Activated naive CD8-positive, alpha-beta T cell (primary cell): ENCODE data around the gene CEP85.
"Not testable (repeated sequence)": the region's sequence is repeated elsewhere in the genome, so short reads cannot be mapped to it uniquely, and the experiment has no call there.

Source experiments
- H3K27ac Mint-ChIP-seq: one replicate; pipeline ENCODE4 v1.8.0; 2021; ENCODE audit warnings: mixed read lengths
- H3K27me3 Mint-ChIP-seq: one replicate; pipeline ENCODE4 v1.8.0; 2021; ENCODE audit warnings: mixed read lengths
- H3K36me3 Mint-ChIP-seq: one replicate; pipeline ENCODE4 v1.8.0; 2021; ENCODE audit warnings: mixed read lengths
- H3K4me1 Mint-ChIP-seq: one replicate; pipeline ENCODE4 v1.8.0; 2021; ENCODE audit warnings: low read depth, mixed read lengths
- H3K4me3 Mint-ChIP-seq: one replicate; pipeline ENCODE4 v1.8.0; 2021; ENCODE audit warnings: mild to moderate bottlenecking, mixed read lengths
- H3K9me3 Mint-ChIP-seq: one replicate; pipeline ENCODE4 v1.8.0; 2021; ENCODE audit warnings: low read depth, mixed read lengths

Gene CEP85

DNA sequence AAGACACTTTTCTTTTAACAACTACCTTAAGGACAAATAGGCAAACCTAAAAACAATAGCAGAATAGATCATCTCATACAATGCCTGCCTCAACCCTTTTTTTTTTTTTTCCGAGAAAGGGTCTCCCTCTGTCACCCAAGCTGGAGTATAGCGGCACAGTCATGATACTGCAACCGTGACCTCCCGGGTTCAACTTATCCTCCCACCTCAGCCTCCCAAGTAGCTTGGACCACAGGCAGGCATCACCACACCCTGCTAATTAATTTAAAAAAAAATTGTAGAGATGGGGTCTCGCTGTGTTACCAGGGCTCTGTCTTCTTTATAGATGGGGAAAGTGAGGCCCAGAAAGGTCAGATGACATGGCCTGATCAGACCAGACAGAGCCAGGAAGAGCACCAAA, 53.8 kb downstream of the CEP85 start:
- Mint-ChIP-seq H3K27ac (peak overlapping the region; percentile 94), H3K36me3 (peaks cover 4% of the 10 kb centered on the region), H3K9me3 (no peaks in the 10 kb centered on the region), H3K4me3 (peak overlapping the region; percentile 56), H3K27me3 (no peaks in the 10 kb centered on the region), H3K4me1 (peaks cover 95% of the 10 kb centered on the region)

DNA sequence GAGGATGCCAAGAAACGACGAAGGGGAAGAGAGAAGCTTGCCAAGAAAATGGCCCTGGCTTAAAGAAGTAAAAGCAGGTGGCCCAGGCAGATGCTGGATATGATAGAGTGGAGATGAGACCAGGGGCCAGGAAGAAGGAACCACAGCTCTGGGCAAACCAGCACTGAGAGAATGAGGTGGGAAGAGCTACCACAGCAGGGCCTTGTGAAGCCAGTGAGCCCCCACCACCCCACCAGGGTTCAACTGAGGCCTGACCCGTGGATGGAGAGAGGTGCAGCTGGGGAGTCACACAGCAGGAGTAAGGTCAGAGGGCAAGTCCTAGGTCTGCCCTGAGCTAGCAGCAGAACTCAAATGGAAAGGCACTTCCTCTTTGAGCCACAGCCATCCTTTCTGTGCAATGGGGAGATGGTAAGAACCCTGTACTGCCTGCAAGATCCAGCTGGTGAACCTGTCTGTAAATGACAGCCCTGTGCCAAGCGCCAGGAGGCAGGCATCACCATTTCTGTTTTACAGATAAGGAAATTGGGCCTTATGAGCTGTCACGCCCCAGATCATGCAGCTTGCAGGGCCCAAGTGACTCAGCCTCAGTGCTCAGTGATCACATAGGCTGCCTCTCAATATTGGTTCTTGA, 54.4 kb downstream of the CEP85 start:
- Mint-ChIP-seq H3K36me3 (peaks cover 2% of the 10 kb centered on the region), H3K27me3 (no peaks in the 10 kb centered on the region), H3K9me3 (no peaks in the 10 kb centered on the region), H3K4me3 (peak overlapping the region; percentile 56), H3K27ac (peak overlapping the region; percentile 94), H3K4me1 (peaks cover 92% of the 10 kb centered on the region)

DNA sequence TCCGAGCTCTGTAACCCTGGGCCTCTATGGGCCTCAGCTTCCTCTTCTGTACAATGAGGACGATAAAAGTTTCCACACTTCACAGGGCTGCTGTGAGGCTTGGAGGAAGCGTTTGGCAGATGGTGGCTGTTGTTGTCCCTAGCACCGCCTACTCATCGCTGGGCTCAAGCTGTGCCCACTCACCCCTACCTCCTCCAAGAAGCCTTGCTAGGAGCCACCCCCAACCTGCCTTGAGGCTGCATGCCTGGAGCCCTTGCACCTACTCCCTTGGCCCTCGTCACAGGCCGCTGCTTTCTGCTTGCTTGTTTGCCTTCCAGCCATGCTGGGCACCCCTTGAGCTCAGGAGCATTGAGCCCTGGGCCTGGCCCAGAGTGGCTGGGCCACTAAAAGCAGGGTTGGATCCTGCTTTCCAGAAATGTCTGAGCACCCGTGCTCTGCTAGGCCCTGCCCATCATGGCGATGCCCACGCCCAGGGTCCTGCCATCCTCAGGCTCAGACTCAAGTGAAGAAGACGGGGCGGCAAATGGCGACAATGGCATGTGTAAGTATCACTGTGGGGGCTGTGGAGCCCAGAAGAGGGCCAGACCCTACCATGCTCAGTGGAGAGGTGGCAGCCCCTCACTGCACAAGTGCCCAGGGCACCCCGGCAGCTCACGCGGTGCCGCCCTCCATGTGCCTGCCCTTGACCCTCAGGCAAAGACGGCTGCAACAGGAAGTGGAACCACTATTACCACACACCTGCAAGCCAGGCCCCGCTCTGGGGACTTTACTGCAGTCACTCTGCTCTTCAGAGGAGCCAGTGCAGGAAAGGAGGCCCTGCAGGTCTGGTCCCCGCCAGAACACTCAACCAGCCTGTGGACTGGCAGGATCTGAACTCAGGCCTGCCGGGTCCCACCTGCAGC, 55.4 kb downstream of the CEP85 start:
- H3K4me1 Mint-ChIP-seq, result peaks cover 82% of the 10 kb centered on the region
- H3K36me3 Mint-ChIP-seq, result peaks cover 2% of the 10 kb centered on the region
- H3K4me3 Mint-ChIP-seq, result peak overlapping the region; percentile 64
- peak overlapping the region; percentile 94 for H3K27ac Mint-ChIP-seq
- H3K27me3 Mint-ChIP-seq, result no peaks in the 10 kb centered on the region
- no peaks in the 10 kb centered on the region for H3K9me3 Mint-ChIP-seq

DNA sequence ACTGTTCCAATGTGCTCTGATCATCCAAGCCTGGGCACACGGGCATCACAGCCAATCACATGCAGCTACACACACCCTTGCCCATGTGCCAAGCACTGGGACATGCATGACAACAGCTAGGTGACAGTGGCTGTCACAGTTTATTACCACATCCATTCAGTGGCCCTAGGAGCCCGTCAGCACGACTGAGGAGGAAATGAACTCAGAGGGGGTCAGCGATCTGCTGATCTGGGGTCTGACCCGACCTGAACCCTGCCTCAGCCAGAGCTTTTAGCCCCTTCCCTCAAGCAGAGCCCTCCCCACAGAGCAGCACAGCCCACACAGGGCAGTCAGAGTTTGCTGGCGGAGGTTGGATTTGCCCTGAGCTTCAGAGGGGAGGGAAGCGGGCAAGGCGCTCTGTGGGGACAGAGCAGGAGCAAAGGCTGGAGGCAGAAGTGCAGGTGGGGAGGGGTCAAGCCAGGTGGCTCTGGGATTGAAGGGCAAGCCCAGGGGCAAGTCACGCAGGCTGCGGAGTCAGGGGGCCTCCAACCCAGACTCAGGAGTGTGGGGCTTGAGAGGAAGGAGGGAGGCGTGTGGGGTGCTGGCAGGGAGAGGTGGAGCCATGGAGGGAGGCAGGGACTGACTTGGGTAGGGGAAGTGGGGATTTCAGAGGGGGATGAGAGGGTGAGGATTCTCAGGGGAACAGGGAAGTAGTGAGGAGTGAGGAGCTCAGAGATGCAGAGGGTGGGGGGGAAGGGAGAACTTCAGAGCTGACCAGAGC, 56.3 kb downstream of the CEP85 start:
- H3K36me3 Mint-ChIP-seq, result no peaks in the 10 kb centered on the region

DNA sequence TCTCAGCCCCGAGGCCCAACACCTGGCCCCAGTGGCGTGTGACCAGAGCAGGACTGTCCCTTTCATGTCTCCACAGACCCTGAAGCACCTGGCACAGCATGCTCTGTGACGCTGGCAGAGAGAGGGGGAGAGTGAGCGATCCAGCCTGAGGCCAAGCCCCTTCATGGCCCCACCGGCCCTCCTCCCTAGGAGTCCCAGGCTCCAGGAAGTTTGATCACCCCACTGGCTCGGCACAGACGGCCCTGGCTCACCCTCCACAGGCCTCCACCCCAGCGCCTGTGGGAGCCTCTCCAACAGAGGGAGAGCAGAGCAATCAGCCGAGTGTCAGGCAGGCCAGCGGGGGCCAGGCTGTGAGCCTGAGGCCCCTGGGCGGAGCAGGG, 56.9 kb downstream of the CEP85 start:
- Mint-ChIP-seq H3K9me3 (no peaks in the 10 kb centered on the region), H3K4me3 (no peak overlapping the region), H3K4me1 (peaks cover 70% of the 10 kb centered on the region), H3K27me3 (no peaks in the 10 kb centered on the region), H3K27ac (peak overlapping the region; percentile 94), H3K36me3 (peaks cover 5% of the 10 kb centered on the region)

More for the DNA sequence above, 56.3 kb downstream of the CEP85 start:
- Mint-ChIP-seq H3K27ac (peak overlapping the region; percentile 94), H3K27me3 (no peaks in the 10 kb centered on the region), H3K4me3 (peak overlapping the region; percentile 64), H3K9me3 (no peaks in the 10 kb centered on the region), H3K4me1 (peaks cover 75% of the 10 kb centered on the region)

DNA sequence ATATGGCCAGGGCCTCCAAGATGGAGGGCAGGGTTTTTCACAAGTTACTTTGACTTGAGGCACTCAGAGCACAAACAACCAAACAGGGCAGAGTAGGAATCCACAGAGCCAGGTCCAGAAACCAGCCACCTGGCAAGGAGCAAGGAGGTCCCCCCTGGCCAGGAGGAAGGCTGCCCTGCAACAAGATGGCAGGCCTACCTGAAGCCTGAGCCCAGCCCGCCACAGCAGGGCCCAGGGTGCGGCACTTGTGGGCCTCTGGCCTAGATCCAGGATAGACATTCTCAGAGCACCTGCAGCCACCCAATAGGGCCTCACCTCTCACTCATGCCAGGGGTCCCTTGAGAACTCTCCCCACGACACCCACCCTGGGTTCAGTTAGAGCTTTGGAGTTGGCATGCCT, 57.4 kb downstream of the CEP85 start:
- Mint-ChIP-seq H3K27me3 (no peaks in the 10 kb centered on the region), H3K9me3 (no peaks in the 10 kb centered on the region), H3K4me3 (no peak overlapping the region), H3K36me3 (peaks cover 5% of the 10 kb centered on the region), H3K4me1 (peaks cover 64% of the 10 kb centered on the region), H3K27ac (peak overlapping the region; percentile 94)

DNA sequence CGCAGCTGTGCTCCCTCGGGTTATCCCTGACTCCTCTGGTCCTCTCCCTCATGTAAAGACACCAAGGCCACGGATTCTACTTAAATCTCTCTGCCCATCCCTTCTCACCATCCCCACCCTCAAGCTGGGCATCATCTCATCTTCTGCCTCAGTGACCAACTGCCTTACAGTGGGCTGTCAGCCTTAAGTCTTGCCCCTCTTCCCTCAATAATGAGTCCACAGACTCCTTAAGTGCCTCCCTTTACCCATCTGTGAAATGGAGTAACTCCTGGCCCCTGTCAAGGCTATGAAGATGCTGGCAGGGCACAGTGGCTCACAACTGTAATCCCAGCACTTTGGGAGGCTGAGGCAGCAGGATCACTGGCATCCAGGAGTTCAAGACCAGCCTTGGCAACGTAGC, 57.9 kb downstream of the CEP85 start:
- Mint-ChIP-seq H3K4me1 (peaks cover 60% of the 10 kb centered on the region), H3K27me3 (no peaks in the 10 kb centered on the region), H3K9me3 (no peaks in the 10 kb centered on the region), H3K27ac (peak overlapping the region; percentile 94), H3K4me3 (peak overlapping the region; percentile 12), H3K36me3 (peaks cover 5% of the 10 kb centered on the region)

DNA sequence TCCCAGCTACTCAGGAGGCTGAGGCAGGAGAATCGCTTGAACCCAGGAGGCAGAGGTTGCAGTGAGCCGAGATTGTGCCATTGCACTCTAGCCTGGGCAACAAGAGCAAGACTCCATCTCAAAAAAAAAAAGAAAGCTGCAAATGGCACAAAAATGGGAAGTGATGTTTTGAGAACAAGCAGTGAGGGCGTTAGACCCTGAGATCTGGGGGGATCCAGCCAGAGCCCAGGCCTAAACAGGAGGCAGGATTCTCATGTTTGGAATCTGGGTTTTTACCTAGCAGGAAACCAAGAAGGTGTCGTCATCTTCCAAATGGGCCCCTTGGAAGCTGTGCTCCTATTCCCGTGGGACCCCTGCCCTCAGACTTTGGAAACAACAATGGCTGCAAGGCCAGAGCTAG, 58.7 kb downstream of the CEP85 start:
- not testable (repeated sequence) for H3K27me3 Mint-ChIP-seq, H3K4me3 Mint-ChIP-seq, H3K36me3 Mint-ChIP-seq, H3K9me3 Mint-ChIP-seq
- peak overlapping the region; percentile 50 for H3K27ac Mint-ChIP-seq
- peaks cover 52% of the 10 kb centered on the region for H3K4me1 Mint-ChIP-seq

DNA sequence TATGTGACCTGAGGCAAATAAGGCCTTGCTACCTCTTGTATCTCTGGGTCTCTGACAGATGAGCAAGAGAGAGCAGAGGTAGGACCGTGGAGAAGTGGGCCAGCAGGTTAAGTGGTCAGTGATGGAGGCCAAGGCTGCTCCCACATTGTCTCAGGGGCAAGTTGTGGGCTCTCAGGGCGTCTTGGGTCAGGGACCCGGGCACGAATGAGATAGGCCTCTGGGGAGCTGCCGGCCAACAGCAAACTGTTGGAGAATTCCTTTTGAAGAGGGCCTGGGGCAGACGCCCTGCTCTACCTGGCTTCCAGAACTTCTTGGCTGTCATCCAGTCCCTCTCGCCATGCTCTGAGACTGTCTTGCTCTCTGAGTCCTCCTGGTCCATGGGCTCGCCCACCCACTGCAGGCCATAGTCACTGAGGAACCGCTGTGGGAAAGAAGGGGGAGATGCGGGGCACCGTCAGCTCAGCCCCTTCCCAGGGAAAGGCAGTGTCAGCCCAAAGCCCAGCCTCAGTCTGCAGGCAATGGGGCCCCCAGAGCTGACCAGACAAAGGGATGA, 60.0 kb downstream of the CEP85 start:
- Mint-ChIP-seq H3K4me3 (no peak overlapping the region), H3K9me3 (no peaks in the 10 kb centered on the region), H3K36me3 (peaks cover 5% of the 10 kb centered on the region), H3K27me3 (no peaks in the 10 kb centered on the region), H3K4me1 (peaks cover 39% of the 10 kb centered on the region), H3K27ac (no peak overlapping the region)

DNA sequence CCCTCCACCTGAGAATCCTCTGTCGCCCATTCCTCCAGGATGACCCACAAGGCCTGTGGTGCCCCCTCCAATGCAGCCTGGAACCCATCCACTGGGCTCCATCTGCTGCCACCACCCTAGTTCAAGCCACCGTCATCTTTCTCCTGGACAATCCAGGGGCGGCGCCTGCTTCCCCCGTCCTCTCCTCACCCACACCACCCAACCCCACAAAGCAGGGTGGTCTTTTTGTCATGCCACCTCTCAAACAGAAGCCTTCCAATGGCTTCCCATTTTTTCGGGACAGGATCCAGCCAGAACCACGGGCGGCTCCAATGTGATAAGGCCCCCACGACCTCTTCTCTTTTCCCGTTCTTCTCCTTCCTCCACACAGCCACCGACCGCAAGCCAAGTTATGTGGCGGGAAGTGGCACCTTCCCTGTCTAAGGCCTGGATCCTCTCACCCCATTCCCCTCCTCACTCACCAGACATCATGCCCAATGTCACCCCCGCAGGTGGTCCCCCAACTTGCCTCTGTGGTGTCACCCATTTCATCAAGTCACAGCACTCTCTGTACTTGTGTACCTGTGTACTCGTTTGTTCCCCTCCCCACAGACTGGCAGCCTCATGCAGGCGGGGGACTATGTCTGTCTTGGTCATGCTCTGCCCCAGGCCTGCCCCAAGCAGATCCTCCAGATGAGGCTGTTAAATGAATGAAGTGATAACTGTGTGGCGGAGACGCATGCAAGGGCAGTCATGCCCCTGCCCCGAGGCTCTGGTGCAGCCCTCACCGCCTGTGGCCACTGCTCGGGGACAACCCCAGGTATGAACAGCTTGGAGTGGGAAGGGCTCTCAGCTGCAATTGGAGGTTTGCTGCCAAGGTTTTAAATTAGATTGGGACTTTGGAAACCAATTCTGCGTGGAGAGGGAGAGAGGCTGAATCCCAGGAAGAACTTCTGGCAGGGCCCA, 61.5 kb downstream of the CEP85 start:
- Mint-ChIP-seq H3K36me3 (peaks cover 5% of the 10 kb centered on the region), H3K9me3 (no peaks in the 10 kb centered on the region), H3K4me3 (no peak overlapping the region), H3K4me1 (peaks cover 28% of the 10 kb centered on the region), H3K27me3 (no peaks in the 10 kb centered on the region), H3K27ac (no peak overlapping the region)

DNA sequence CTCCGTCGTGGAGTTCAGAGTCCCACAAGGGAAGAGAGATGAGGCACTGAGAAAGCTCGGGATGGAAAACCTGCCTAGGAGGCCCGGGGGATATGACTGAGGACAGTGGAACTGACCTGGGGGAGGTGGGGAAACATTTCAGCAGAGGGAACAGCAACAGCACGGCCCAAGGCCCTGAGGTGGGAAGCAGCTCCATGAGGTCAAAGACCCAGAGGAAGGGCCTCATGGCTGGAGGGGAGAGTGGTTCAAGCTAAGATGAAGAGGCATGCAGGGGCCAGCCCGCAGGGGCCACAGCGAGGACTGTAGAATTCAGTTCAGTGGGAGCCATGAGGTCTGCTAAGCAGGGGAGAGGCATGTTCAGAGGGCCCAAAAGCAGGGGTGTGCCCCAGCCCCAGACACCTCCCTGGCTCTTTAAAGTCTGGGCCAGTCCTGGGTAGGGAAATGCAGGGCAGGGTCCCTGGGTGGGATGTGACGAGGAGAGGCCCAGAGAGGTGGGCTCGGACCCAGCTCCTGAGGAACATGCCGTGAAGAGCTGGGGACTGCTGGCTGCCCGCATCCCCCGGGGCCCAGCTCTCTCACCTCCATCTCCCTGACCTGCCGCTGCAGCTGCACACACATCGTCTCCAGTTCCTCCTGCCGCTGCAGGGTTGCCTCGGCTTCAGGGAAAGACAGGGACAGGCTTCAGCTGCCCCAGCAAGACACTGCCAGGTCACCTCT, 62.5 kb downstream of the CEP85 start:
- Mint-ChIP-seq H3K27ac (no peak overlapping the region), H3K27me3 (no peaks in the 10 kb centered on the region), H3K9me3 (no peaks in the 10 kb centered on the region), H3K36me3 (peaks cover 5% of the 10 kb centered on the region), H3K4me3 (no peak overlapping the region), H3K4me1 (peaks cover 20% of the 10 kb centered on the region)

DNA sequence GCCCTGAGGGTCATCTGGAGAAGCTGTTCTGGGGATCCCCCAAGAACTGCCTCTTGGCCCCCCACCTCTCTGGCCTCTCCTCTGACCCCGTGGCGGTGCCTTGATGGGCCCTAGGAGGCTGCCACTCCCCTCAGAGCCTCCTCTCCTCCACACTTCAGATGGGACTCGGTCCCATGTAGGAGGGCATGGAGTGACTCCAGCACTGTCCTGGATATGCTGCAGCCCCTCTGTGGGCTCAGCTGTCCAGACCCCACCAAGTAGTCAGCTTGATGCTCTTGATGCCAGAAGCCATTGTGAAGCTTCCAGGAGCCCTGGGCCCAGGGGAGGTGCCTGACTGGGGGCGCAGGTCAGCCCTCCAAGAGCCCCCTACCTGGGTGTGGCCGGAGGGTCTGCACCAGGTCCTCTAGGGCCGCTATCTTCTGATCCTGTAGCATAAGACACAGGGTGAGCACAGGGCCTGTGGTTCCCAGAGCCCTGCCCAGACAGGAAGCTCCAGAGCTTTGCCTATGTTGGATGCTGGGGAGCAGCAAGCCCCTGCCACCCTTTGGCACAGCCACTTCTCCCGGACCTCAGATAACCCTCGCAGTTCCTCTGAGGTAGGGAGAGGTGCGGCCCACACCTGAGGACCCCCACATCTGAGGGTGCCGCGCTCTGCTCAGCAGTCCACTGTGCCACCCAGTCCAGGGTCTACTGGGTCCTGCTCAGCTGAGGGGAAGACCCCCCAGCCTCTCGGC, 63.2 kb downstream of the CEP85 start:
- Mint-ChIP-seq H3K27me3 (no peaks in the 10 kb centered on the region), H3K27ac (no peak overlapping the region), H3K36me3 (peaks cover 5% of the 10 kb centered on the region), H3K9me3 (no peaks in the 10 kb centered on the region), H3K4me1 (peaks cover 13% of the 10 kb centered on the region), H3K4me3 (no peak overlapping the region)

DNA sequence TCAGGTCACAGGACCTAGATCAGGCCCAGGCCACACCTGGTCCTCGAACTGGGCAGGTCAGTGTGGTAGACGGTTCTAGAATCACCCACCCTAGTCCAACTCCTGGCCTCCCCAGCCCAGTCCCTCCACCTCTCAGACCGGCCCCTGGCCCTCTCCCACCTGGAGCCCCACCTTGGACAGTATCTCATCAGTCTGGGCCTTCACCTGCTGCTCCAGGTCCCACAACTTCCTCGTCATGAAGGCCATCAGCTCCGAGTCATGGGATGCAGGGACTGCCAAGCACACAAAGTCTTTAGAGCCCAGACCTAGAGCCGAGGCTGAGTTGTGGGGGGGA, 63.8 kb downstream of the CEP85 start:
- Mint-ChIP-seq H3K36me3 (peaks cover 5% of the 10 kb centered on the region), H3K4me1 (peaks cover 11% of the 10 kb centered on the region), H3K9me3 (no peaks in the 10 kb centered on the region), H3K27me3 (no peaks in the 10 kb centered on the region), H3K4me3 (no peak overlapping the region), H3K27ac (no peak overlapping the region)
